GM19397 (cell line): ENCODE results near the gene SLC35D3.
"Not testable (repeated sequence)": the region's sequence is repeated elsewhere in the genome, so short reads cannot be mapped to it uniquely, and the experiment has no call there.

Experiments used
- ATAC-seq: cut with Tn5 transposase; IDR thresholded peaks from one replicate; pipeline ENCODE4 v1.9.1; 2021; ENCODE audit warnings: mild to moderate bottlenecking, moderate library complexity; ENCODE audit not compliant: unreplicated experiment

Gene SLC35D3

DNA sequence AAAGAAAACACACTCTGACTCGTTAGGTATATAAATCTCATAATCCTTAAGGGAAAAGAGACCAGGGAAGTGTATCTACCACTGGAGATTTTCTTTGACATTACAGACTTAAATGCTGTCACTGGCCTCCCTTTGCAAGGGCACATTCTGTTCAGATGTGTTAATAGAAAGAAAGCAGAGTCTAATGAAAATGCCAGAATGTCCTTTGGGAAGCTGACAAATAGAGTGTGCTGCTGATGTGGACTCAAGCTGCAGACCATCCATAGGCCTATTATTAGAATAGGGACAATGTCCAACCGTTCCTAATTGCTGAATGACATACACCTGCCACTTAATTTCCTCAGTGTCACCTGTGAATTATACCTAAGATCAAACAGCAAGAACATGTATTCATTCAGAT is 41.2 kb downstream of the SLC35D3 start:
- no peak for ATAC-seq

DNA sequence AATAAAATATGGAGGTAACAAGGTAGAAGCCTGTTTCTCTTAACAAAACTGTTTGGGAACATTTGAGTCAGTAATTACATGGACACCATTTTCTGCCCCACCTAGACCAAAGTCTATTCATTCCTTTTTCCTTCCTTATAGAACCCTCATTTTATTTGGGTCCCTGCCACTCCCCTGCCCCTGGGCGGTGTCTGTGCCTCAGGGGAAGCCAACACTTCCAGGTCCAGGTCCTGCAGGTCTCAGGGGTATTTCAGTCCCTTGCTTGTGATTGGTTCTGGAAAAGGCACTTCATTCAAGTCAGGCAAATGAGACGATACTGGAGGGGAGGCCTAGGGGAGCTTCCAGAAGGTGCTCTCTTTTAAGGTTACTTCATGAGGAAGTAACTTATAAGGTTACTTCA is 42.3 kb downstream of the SLC35D3 start:
- ATAC-seq = no peak

DNA sequence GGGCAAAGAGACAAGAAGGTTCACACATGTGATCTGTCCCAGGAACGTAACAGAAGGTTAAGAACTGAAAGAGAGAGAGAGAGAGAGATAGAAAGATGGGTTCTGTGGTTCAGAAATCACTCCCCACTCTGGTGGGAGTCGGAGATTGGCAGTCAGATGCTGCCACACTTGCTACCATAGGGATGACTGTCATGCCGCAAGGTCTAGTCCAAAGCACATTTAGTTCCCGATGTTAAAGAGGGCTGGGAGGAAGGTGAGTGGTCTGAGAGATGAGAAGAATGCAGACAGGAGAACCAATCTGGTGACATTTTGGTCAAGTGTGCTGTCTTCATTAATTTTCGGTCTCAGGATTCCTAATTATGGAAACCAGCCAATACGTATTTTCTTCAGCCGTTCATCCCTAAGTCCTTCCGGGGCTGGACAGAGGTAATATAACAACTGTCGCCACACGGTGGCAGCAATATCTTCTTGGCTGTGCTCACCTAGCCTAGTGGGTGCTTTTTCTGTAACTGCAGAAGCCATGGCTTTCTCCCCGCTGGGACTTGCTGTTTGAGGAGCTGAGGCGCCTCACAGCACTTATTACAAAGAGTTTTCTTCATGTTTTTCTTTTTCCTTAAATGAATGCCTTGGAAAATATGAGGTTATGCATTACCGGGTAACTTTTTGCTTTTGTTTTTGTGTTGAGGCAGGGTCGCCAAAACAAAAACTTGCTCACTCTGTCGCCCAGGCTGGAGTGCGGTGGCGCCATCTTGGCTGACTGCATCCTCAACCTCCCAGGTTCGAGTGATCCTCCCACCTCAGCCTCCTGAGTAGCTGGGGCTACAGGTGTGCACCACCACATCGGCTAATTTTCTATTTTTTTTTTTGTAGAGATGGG is 46.0 kb downstream of the SLC35D3 start:
- ATAC-seq = peak; percentile 91

DNA sequence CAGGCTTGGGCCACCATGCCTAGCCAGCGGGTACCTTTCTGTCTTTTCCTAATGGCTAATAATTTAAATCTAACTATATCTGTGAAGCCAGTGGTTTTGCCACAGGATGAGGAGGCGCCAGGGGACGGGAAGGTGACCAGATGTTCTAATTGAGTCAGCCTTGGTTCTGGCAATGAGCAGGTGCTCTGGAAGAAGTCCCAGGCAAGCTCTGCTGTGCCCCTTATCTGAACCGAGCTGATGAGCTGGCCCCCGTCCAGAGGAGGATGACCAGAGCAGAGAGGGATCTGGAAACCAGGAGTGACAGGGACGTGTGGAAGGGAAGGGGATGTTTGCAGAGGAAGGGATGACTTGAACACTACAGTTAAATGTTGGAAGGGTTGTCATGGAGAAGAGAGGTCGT is 46.7 kb downstream of the SLC35D3 start:
- ATAC-seq = no peak

DNA sequence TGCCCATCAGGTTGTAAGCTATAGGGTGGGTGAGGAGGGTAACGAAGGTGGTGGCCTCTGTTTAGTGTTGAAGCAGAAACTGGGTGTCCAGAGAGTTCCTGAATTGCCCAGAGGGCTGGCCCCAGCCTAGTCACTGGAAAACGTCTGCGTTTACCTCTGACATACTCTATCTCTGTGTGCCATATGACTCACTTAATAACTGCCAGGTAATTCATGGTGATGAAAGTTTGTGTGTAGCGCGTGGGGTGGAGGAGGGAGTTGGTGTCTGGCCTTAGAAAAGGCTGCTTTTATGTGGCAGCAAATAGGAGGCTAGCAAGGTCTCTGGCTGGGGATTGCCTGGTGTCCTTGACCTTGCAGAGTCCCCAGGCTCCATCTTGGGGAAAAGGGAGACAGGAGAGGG is 47.3 kb downstream of the SLC35D3 start:
- no peak for ATAC-seq

DNA sequence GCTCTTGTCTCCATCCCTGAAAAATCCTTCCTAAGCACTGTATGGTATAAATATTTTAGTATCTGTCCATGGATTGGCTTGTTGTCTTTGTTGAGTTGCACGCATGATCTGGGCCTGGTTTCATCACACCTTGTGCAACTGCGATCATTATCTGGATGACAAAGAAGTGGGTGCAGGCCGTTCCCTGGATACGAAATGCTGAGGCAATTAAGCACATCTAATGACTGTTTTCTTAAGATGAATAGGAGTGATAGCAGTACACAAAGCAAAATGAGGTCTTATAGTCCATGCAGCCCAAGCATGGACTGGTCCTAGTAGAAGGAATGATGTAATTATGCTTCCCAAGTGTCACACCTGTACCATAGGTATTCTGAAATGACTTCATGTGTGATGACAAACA is 47.8 kb downstream of the SLC35D3 start:
- ATAC-seq = no peak

DNA sequence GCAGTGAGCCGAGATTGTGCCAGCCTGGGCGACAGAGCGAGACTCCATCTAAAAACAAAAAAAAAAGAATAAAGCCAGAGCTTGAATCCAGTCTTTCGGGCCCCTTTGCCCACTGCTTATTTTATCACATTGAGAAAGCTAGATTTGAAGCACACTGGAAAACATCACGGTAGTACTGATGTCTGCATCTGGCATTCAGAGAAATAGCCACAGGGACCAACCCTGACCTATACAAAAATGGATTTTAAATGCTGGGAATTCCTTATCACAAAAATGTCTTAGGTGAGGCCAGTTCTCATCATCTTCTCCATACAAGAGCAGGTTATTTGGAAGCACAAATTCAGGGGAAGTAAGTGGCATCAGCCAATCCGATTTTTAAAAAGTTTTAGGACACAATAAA is 49.5 kb downstream of the SLC35D3 start:
- no peak for ATAC-seq

DNA sequence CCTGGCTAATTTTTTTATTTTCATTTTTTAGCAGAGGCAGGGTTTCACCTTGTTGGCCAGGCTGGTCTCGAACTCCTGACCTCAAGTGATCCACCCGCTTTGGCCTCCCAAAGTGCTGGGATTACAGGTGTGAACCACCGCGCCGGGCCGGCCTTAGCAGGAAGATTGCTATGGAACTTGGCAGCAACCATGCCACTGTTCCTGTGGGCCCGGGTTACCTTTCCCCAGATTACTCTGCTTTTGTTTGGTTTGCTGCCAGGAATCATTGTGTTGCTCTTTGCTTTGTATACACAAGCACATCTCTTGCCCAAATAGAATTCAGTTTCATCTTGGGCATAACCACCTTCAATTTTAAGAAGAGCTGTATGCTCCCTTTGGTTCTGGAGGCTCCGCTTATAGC is 51.7 kb downstream of the SLC35D3 start:
- ATAC-seq = not testable (repeated sequence)
